CD4-positive, alpha-beta T cell treated with Interleukin-15 for 4 hours (primary cell): Measurements from ENCODE around the gene TIA1.
"Not testable (repeated sequence)": the region's sequence is repeated elsewhere in the genome, so short reads cannot be mapped to it uniquely, and the experiment has no call there.

Experiments used
- DNase-seq: peaks from one replicate; pipeline ENCODE4 v3.0.0-alpha.2; 2020; ENCODE audit warnings: low spot score

TIA1 gene

GRCh38 chr2:70214953-70215549 lies 33.4 kb downstream of the TIA1 start:
- no peak for DNase-seq

- DNase-seq: no peak
These were observed 34.1 kb downstream of the TIA1 start for GRCh38 chr2:70214365-70214764.

GRCh38 chr2:70212298-70212932 lies 36.0 kb downstream of the TIA1 start:
- no peak for DNase-seq

- no peak for DNase-seq
These were observed 36.8 kb downstream of the TIA1 start for GRCh38 chr2:70211595-70211994.

GRCh38 chr2:70204452-70204851 lies 44.0 kb downstream of the TIA1 start:
- no peak for DNase-seq

- DNase-seq: no peak
These were observed 45.3 kb downstream of the TIA1 start for GRCh38 chr2:70203086-70203485.

GRCh38 chr2:70202236-70202806 lies 46.1 kb downstream of the TIA1 start:
- no peak for DNase-seq

GRCh38 chr2:70201831-70202230 lies 46.6 kb downstream of the TIA1 start:
- no peak for DNase-seq

GRCh38 chr2:70201225-70201768 lies 47.1 kb downstream of the TIA1 start:
- DNase-seq: no peak

GRCh38 chr2:70199320-70199864 lies 49.0 kb downstream of the TIA1 start:
- no peak for DNase-seq

- no peak for DNase-seq
These were observed 55.9 kb downstream of the TIA1 start for GRCh38 chr2:70192516-70192915.

- no peak for DNase-seq
These were observed 57.1 kb downstream of the TIA1 start for GRCh38 chr2:70191244-70191735.

GRCh38 chr2:70190418-70191243 lies 57.8 kb downstream of the TIA1 start, which contains the start of gene C2orf42:
Gene C2orf42, minus strand, starts transcription at chr2:70191019. Its CDS starts 9,034 bp downstream, at chr2:70181985.
- peak; percentile 97 for DNase-seq

- no peak for DNase-seq
These were observed 60.0 kb downstream of the TIA1 start for GRCh38 chr2:70188460-70188859.

GRCh38 chr2:70187170-70187569 lies 61.3 kb downstream of the TIA1 start:
- not testable (repeated sequence) for DNase-seq

- no peak for DNase-seq
These were observed 65.7 kb downstream of the TIA1 start for GRCh38 chr2:70182689-70183088.

GRCh38 chr2:70181363-70181956 lies 67.0 kb downstream of the TIA1 start:
- no peak for DNase-seq

GRCh38 chr2:70173520-70173919 lies 74.9 kb downstream of the TIA1 start:
- no peak for DNase-seq

GRCh38 chr2:70169654-70170245 lies 78.7 kb downstream of the TIA1 start:
- not testable (repeated sequence) for DNase-seq

GRCh38 chr2:70161069-70161534 lies 87.3 kb downstream of the TIA1 start:
- DNase-seq: no peak

- DNase-seq: no peak
These were observed 87.9 kb downstream of the TIA1 start for GRCh38 chr2:70160545-70160944.
